Upper lobe of left lung (tissue), 6 donors: ENCODE measurements around the gene RNF126. TPM values are rescaled to one million over a fixed set of nuclear protein-coding genes. Genes with fewer than 3 reads are reported as not detected.

Experiments
- ATAC-seq, 2 donors: fragments of 200-7000 bp; cut with Tn5 transposase; one replicate each; pipeline ENCODE4 v1.9.1; 2022; ENCODE audit warnings: mild to moderate bottlenecking in 2 of 2, moderate library complexity in 2 of 2; ENCODE audit not compliant: low FRiP score in 2 of 2
- DNase-seq, 2 donors: peaks; one replicate each; pipeline ENCODE4 v3.0.0-alpha.2; 2019 to 2020
- H3K27ac ChIP-seq, 4 donors: fragments of 200-600 bp; sonication (generic); one replicate each; pipeline ENCODE4 v1.5.1; 2016 to 2019
- H3K27me3 ChIP-seq, 4 donors: fragments of 200-600 bp; sonication (generic); one replicate each; pipeline ENCODE4 v1.5.1; 2017 to 2019
- H3K36me3 ChIP-seq, 4 donors: fragments of 200-600 bp; sonication (generic); one replicate each; pipeline ENCODE4 v1.5.1; 2016 to 2019
- H3K4me1 ChIP-seq, 4 donors: fragments of 200-600 bp; sonication (generic); one replicate each; pipeline ENCODE4 v1.5.1; 2018 to 2019
- H3K4me3 ChIP-seq, 4 donors: fragments of 200-600 bp; sonication (generic); one replicate each; pipeline ENCODE4 v1.5.1; 2017 to 2019; ENCODE audit warnings: mild to moderate bottlenecking in 2 of 4, moderate library complexity in 1 of 4
- H3K9me3 ChIP-seq, 4 donors: fragments of 200-600 bp; sonication (generic); one replicate each; pipeline ENCODE4 v1.5.1; 2018 to 2019
- EP300 ChIP-seq, 4 donors: sonication (generic); formaldehyde crosslinking; IDR thresholded peaks; one replicate each; pipeline ENCODE4 v1.5.1; 2017; ENCODE audit warnings: antibody characterized with exemption in 4 of 4, control low read depth in 2 of 4
- POLR2A ChIP-seq, 4 donors: fragments of 450-650 bp; IDR thresholded peaks; one replicate each; pipeline ENCODE4 v1.5.1; 2016 to 2017; ENCODE audit warnings: antibody characterized with exemption in 4 of 4, mild to moderate bottlenecking in 2 of 4
- POLR2AphosphoS5 ChIP-seq, 2 donors: sonication (generic); formaldehyde crosslinking; IDR thresholded peaks; one replicate each; pipeline ENCODE4 v1.5.1; 2017; ENCODE audit warnings: antibody characterized with exemption in 2 of 2
- WGBS, 2 donors: methylation state at CpG; one replicate each; pipeline ENCODE4 v1.1.5; 2017 to 2018; 5-methylcytosine and 5-hydroxymethylcytosine counted together
- total RNA-seq, 6 donors: library from RNA; depleted of rRNA in 4 of 6; stranded (reverse); fragments of >200 nt in 4 of 6; gene quantifications; one replicate each; pipeline versions ENCODE4 v1.1.0 to v1.2.1, GENCODE V29; 2016 to 2021
- TF ChIP-seq, protein P1 (sequence below), 6 experiments: fragments of 450-650 bp in 4 of 6; fragments of 200-600 bp in 2 of 6; sonication (generic) in 2 of 6; IDR thresholded peaks; one replicate each; pipeline ENCODE4 v1.5.1; 2016 to 2019; ENCODE audit warnings: antibody characterized with exemption in 6 of 6
- donor health status: DM: no; HTN: no; CAD: no; lungs with moderate emphysema.
- donor health status: DM: no; HTN: yes; CAD: no; lungs with severe emphysema.

The RNF126 gene
- total RNA-seq, 6 donors from 2014 or later: 36.7 to 106 (median 66.3) TPM

DNA sequence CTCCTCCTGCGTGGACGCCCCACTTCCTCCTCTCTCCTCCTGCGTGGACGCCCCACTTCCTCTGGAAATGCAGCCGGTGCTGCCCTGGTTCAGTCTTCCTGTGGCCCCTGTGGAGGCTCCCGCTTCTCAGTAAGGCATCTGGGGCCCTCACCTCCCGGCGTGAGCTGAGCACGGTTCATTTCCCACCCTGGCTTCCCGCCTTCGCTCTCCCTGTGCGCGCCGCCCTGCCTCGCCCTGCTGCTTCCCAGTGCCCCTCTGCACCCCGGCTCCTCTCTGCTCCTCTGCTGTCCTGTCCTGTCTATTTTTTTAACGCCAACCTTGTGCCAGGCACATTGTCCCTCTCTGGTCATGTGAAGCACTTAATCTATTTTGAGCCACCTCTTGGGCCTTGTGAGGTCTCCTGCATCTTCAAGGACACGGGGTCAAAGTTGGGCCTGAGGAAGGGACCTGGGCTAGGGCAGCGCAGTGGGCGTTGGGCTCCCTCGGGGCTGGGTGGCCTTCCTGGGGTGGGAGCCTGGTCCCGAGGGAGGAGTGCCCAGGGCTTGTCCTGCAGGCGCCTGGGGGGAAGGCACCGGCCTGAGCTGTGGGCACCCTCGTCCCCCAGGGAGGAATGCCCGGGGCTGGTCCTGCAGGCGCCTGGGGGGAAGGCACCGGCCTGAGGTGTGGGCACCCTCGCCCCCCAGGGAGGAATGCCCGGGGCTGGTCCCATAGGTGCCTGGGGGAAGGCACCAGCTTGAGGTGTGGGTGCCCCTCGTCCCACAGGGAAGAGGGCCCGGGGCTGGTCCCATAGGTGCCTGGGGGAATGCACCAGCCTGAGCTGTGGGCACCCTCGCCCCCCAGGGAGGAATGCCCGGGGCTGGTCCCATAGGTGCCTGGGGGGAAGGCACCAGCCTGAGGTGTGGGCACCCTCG, 60.4 kb downstream of the RNF126 start:
- DNase-seq (peak in 1 of 2 donors; percentile 68), ATAC-seq (no peak)
- Histone ChIP-seq H3K36me3 (no peaks in the 10 kb centered on the region), H3K27me3 (no peaks in the 10 kb centered on the region), H3K4me1 (no peaks in the 10 kb centered on the region), H3K9me3 (no peaks in the 10 kb centered on the region), H3K4me3 (no peak overlapping the region), H3K27ac (no peak overlapping the region)
- WGBS, 2 donors: 80 to 88% methylated on average over 20 to 22 of the region's 35 CpGs
- TF ChIP-seq EP300 (IDR thresholded peaks at IDR 0.05) (no peak), POLR2AphosphoS5 (IDR thresholded peaks at IDR 0.05) (no peak), POLR2A (IDR thresholded peaks at IDR 0.05) (no peak)
- TF ChIP-seq, protein P1, sequence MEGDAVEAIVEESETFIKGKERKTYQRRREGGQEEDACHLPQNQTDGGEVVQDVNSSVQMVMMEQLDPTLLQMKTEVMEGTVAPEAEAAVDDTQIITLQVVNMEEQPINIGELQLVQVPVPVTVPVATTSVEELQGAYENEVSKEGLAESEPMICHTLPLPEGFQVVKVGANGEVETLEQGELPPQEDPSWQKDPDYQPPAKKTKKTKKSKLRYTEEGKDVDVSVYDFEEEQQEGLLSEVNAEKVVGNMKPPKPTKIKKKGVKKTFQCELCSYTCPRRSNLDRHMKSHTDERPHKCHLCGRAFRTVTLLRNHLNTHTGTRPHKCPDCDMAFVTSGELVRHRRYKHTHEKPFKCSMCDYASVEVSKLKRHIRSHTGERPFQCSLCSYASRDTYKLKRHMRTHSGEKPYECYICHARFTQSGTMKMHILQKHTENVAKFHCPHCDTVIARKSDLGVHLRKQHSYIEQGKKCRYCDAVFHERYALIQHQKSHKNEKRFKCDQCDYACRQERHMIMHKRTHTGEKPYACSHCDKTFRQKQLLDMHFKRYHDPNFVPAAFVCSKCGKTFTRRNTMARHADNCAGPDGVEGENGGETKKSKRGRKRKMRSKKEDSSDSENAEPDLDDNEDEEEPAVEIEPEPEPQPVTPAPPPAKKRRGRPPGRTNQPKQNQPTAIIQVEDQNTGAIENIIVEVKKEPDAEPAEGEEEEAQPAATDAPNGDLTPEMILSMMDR (IDR thresholded peaks at IDR 0.05): no peak

DNA sequence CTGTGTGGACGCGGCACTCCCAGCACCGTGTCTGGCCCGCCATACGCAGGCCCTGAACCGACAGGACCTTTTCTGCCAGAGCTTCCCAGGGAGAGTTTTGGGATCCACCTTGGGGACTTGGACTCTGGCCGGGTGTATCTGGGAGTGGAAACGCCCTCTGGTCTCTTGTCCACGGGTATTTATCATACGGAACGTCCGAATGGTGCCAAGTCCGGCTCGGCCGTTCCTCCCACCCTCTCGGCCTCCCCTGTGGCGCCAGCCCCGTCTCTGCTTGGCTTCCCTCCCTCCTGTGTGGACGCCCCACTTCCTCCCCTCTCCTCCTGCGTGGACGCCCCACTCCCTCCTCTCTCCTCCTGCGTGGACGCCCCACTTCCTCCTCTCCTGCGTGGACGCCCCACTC, 61.2 kb downstream of the RNF126 start:
- 85 to 86% methylated on average over 24 to 25 of the region's 25 CpGs for WGBS, 2 donors
- Histone ChIP-seq H3K36me3 (no peaks in the 10 kb centered on the region), H3K9me3 (no peaks in the 10 kb centered on the region), H3K27ac (no peak overlapping the region), H3K4me1 (no peaks in the 10 kb centered on the region), H3K27me3 (no peaks in the 10 kb centered on the region), H3K4me3 (no peak overlapping the region)
- ATAC-seq (no peak), DNase-seq (peak in 1 of 2 donors; percentile 50)
- TF ChIP-seq, protein P1 (IDR thresholded peaks at IDR 0.05): no peak
- TF ChIP-seq EP300 (IDR thresholded peaks at IDR 0.05): no peak
- TF ChIP-seq POLR2A (IDR thresholded peaks at IDR 0.05): no peak
- no peak for TF ChIP-seq POLR2AphosphoS5 (IDR thresholded peaks at IDR 0.05)

DNA sequence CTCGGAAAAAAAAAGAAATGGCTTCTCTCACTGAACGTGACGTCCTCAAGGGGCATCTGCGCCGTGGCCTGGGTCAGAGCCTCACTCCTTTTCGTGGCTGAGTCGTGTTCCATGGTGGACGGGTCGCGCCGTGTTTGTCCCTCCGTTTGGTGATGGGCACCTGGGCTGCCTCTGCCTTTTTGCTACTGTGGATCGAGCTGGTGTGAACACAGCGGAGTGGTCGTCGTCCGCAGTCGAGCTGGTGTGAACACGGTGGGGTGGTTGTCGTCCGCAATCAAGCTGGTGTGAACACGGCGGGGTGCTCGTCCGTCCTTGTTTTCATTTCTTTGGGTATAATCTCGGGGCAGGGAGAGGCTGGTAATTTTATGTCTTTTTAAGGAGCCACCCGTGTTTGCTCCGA, 61.7 kb downstream of the RNF126 start:
- 94 to 95% methylated on average over 28 of the region's 28 CpGs for WGBS, 2 donors
- DNase-seq: peak in 1 of 2 donors; percentile 55

More for the DNA sequence above, 61.7 kb downstream of the RNF126 start:
- Histone ChIP-seq H3K4me3 (no peak overlapping the region), H3K4me1 (no peaks in the 10 kb centered on the region), H3K9me3 (no peaks in the 10 kb centered on the region), H3K27me3 (no peaks in the 10 kb centered on the region), H3K36me3 (no peaks in the 10 kb centered on the region), H3K27ac (no peak overlapping the region)
- no peak for TF ChIP-seq POLR2AphosphoS5 (IDR thresholded peaks at IDR 0.05)
- TF ChIP-seq EP300 (IDR thresholded peaks at IDR 0.05): no peak
- TF ChIP-seq, protein P1 (IDR thresholded peaks at IDR 0.05): no peak
- TF ChIP-seq POLR2A (IDR thresholded peaks at IDR 0.05): no peak
- ATAC-seq: no peak

Other genes with a start within 250 kb of the RNF126 start
- 100 to 1,000 TPM in 1 of 6 donors, 10 to 100 TPM in 5; 10.5 to 104 (median 22.5) TPM for gene SHC2, start 202.2 kb downstream of the RNF126 start, total RNA-seq
- gene MADCAM1, start 166.7 kb downstream of the RNF126 start, total RNA-seq: 1 to 10 TPM in 2 of 6 donors, under 1 TPM in 2, not detected in 2; 0.63 to 3.1 (median 1.1) TPM
- gene TPGS1, start 155.7 kb downstream of the RNF126 start, total RNA-seq: 10 to 100 TPM; 30.9 to 67.1 (median 40.1) TPM
- gene CDC34, start 131.5 kb downstream of the RNF126 start, total RNA-seq: 100 to 1,000 TPM in 1 of 6 donors, 10 to 100 TPM in 5; 42.7 to 140 (median 52.4) TPM
- gene GZMM, start 119.2 kb downstream of the RNF126 start, total RNA-seq: 1 to 10 TPM in 4 of 6 donors, not detected in 2; 2.3 to 6.1 (median 3.8) TPM
- 100 to 1,000 TPM; 222 to 429 (median 387) TPM for gene BSG, start 90.6 kb downstream of the RNF126 start, total RNA-seq
- gene HCN2, start 73.3 kb downstream of the RNF126 start, total RNA-seq: under 1 TPM in 3 of 6 donors, not detected in 3; 0.46 to 0.47 (median 0.46) TPM
- 10 to 100 TPM; 26.7 to 86.5 (median 50.9) TPM for gene POLRMT, start 29.7 kb downstream of the RNF126 start, total RNA-seq
- gene FGF22, start 23.3 kb downstream of the RNF126 start, total RNA-seq: 1 to 10 TPM in 3 of 6 donors, under 1 TPM in 2, not detected in 1; 0.40 to 6.3 (median 1.2) TPM
- gene FSTL3, start 13.2 kb upstream of the RNF126 start, total RNA-seq: 100 to 1,000 TPM; 109 to 335 (median 197) TPM
- gene PRSS57, start 32.2 kb upstream of the RNF126 start, total RNA-seq: under 1 TPM in 2 of 6 donors, not detected in 4; 0.37 to 0.46 TPM
- gene PALM, start 45.7 kb upstream of the RNF126 start, total RNA-seq: 10 to 100 TPM; 12.5 to 65.6 (median 37.4) TPM
- 10 to 100 TPM; 22.5 to 51.5 (median 37.5) TPM for gene MISP, start 87.9 kb upstream of the RNF126 start, total RNA-seq
- 100 to 1,000 TPM; 122 to 270 (median 219) TPM for gene PTBP1, start 134.2 kb upstream of the RNF126 start, total RNA-seq
- 10 to 100 TPM in 1 of 6 donors, 1 to 10 TPM in 4, under 1 TPM in 1; 0.63 to 14.2 (median 5.6) TPM for gene PLPPR3, start 158.7 kb upstream of the RNF126 start, total RNA-seq
- 10 to 100 TPM in 1 of 6 donors, 1 to 10 TPM in 5; 2.0 to 13.6 (median 5.3) TPM for gene AZU1, start 164.6 kb upstream of the RNF126 start, total RNA-seq
- gene PRTN3, start 177.8 kb upstream of the RNF126 start, total RNA-seq: 1 to 10 TPM in 2 of 6 donors, not detected in 4; 1.1 to 9.4 TPM
- 10 to 100 TPM in 1 of 6 donors, 1 to 10 TPM in 2, under 1 TPM in 2, not detected in 1; 0.69 to 11.9 (median 1.3) TPM for gene ELANE, start 189.1 kb upstream of the RNF126 start, total RNA-seq
- 100 to 1,000 TPM; 101 to 393 (median 259) TPM for gene CFD, start 196.4 kb upstream of the RNF126 start, total RNA-seq
- 100 to 1,000 TPM in 2 of 6 donors, 10 to 100 TPM in 4; 33.5 to 110 (median 62.1) TPM for gene MED16, start 230.0 kb upstream of the RNF126 start, total RNA-seq
- not detected for gene RNU6-9, start 230.3 kb upstream of the RNF126 start, total RNA-seq